Measurements from ENCODE around the gene JUP.

Gene JUP

GRCh38 chr17:41758601-41759000, 27.9 kb downstream of the JUP start:
- DNase-seq (ENCODE audit: low spot score): peak; percentile 10

GRCh38 chr17:41754066-41754465, 32.4 kb downstream of the JUP start:
- no peak for DNase-seq (ENCODE audit: low spot score)

- DNase-seq (ENCODE audit: low spot score): no peak
Observed at GRCh38 chr17:41751288-41751687, 35.2 kb downstream of the JUP start.

GRCh38 chr17:41750862-41751261, 35.6 kb downstream of the JUP start:
- DNase-seq (ENCODE audit: low spot score): no peak

GRCh38 chr17:41748275-41748674, 38.2 kb downstream of the JUP start:
- DNase-seq (ENCODE audit: low spot score): no peak

- DNase-seq (ENCODE audit: low spot score): no peak
Observed at GRCh38 chr17:41741709-41742108, 44.8 kb downstream of the JUP start.

- DNase-seq (ENCODE audit: low spot score): no peak
Observed at GRCh38 chr17:41740506-41740905, 46.0 kb downstream of the JUP start.

DNA sequence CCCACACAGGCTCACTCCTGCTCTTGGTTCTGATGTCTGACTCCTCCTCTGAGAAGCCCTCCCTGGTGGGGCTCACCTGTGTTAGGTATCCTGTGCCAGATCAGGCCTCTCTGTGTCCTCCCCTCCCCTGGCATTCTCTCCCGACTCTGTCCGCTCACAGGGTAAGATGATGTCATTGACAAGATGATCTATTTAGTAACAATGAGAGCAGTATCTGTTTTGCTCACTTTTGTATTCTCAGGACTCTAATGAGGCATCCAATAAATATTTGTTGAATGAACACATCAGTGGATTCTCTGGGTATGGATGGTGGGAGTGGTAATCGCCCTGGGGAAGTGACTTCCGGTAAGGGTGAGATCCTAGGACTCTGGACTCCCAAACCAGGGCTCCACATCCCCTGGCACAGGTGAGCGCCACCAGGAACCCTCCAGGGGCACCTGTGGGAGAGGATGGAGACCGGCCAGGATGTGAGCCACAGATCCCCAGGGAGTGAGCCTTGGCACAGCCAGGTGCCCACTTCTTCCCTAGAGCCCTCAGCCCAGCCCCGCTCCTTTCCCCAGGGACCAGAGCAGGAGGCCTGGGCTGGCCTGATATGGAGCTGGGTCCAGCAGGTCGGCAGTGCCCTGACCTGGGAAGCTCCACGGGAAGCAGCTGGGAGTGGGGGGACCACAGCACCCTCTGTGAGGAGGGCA, 46.7 kb downstream of the JUP start:
- no peak for DNase-seq (ENCODE audit: low spot score)

DNA sequence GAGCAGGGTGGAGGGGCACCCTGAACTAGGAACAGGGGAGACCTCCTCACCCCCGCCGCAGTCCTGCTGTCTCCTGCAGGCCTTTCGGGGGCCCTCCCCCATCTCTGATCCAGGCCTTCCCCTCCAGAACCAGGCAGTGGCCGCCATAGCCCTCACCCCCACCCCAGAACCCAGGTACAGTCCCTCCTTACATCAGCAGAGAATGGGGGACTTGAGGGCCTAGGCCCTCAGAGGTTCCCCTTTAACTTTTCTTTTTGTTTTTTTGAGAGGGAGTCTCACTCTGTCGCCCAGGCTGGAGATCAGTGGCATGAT, 47.8 kb downstream of the JUP start:
- DNase-seq (ENCODE audit: low spot score): no peak

GRCh38 chr17:41738077-41738800, 48.3 kb downstream of the JUP start:
- DNase-seq (ENCODE audit: low spot score): peak; percentile 90

DNA sequence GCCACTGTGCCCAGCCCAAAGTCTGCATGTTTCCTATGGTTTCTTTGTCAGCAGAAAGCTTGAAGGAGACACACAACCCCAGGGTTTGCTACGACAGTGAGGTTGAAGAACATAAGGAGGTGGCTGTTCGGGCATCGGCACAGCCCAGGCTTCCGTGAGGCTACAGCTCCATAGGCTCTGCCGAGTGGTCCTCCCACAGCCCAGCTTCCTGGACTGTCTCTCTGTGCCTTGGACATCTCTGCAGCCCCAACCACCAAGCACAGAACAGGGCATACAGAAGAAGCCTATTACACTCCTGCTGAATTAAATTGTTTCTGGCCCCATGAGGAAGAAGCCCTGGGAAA, 48.9 kb downstream of the JUP start:
- no peak for DNase-seq (ENCODE audit: low spot score)

GRCh38 chr17:41736983-41737679, 49.4 kb downstream of the JUP start:
- DNase-seq (ENCODE audit: low spot score): no peak

GRCh38 chr17:41735744-41736143, 50.8 kb downstream of the JUP start:
- no peak for DNase-seq (ENCODE audit: low spot score)

DNA sequence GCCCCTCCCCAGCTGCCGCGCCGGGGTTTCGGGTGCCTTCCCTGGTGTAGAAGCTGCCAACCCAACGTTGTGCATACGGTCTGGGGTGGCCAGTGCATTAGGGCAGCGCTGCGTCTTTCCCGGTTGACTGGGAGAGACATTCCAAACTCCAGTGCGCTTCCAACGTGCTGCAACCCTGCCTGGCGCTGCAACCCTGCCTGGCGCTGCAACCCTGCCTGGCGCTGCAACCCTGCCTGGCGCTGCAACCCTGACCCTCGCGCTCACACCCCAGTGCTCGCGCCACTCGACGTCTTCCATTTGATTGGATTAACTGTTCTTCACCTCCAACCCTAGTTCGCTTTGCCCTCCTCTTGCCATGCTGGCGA, 51.6 kb downstream of the JUP start:
- DNase-seq (ENCODE audit: low spot score): no peak

- DNase-seq (ENCODE audit: low spot score): peak; percentile 87
Observed at GRCh38 chr17:41734139-41734948, 52.2 kb downstream of the JUP start, which contains the start of gene HAP1. TSS of gene HAP1 (minus strand) at chr17:41734643. CDS start at chr17:41734634, 9 bp downstream.

DNA sequence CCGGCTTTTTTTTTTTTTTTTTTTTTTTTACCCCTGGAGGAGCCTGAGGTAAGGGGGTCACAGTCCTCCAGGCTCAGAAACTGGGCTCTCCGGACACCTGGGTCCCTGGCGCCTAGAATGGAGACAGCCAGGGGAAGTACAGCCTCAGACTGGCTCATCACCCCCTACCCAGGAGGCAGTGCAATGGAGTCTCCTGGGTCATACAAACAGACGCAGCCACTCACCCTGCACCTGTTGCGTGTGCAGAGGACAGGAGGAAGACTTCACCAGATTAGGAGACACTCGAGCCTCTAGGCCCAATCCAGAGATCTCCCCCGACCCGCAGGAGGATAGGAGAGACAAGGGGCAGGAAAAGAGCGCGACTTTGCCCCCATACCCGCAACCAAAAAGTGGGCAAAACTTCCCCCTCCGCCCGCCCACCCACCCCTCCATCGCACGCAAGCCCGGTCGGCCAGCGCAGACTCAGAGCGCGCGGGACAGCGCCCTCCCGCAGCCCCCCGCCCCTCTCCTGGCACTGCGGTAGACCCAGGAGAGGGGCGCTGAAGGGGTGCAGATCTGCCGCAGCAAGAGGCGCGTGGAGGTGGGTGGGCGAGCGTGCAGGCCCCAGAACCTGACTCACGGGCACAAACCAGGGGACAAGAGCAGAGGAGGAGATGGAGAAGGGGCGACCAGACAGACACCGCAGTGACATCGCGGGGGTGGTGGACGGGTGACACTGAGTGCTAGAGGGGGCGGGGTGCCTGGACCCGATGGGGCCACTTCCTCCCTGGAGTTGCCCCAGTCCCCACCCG, 53.0 kb downstream of the JUP start:
- no peak for DNase-seq (ENCODE audit: low spot score)

DNA sequence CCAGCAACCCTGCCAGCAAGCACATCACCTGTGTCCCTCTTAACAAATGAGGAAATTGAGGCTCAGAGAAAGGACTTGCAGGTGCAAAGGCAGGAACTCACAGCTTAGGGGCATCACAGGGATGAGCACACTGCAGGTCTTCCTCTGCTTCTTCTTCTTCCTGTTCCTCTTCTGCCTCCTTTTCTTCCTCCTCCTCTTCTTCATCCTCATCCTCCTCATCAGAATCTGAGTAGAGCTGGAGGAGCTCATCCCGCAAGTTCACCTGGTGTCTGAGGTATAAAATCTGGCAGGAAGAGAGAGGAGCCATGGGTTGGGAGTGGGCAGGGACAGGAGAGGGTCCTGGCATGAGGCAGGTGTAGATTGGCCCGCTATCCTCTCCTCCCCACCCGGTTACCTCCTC, 54.7 kb downstream of the JUP start:
- DNase-seq (ENCODE audit: low spot score): no peak

- DNase-seq (ENCODE audit: low spot score): no peak
Observed at GRCh38 chr17:41730479-41730878, 56.0 kb downstream of the JUP start.

GRCh38 chr17:41728056-41728455, 58.5 kb downstream of the JUP start:
- DNase-seq (ENCODE audit: low spot score): no peak

- DNase-seq (ENCODE audit: low spot score): no peak
Observed at GRCh38 chr17:41725134-41725533, 61.4 kb downstream of the JUP start.

DNA sequence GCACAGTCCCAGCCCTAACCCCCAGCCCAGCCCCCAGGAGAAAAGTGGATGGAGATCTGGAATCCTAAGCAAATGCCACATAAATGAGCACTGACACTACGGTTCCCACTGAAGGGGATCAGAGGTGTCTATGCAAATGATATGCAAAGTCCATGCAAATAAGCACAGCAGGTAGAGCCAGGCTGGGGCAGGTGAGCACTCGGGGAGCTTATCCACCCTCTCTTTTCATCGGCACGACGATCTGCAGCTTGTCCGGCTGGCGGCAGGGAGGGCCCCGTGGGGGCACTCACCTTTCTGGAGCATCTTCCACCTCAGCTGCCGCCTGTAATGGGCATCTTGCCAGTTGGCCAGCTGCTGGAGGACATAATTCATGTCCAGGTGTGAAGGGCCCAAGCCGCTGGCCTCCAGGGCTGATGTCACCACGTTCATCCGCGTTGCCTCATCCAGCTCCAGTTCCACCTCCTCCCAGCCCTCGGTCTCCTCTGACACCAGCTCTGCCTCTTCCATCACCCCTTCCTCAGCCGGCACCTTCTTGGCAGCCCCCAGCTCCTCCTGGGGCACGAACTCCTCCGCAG, 61.9 kb downstream of the JUP start:
- DNase-seq (ENCODE audit: low spot score): no peak

Data from iPS-NIHi11 (cell line).